CD14-positive monocyte (primary cell): ENCODE data around the gene ILDR2. TPM values are rescaled to one million over a fixed set of nuclear protein-coding genes. Genes with fewer than 3 reads are reported as not detected.

ENCODE experiments used
- DNase-seq, 3 donors: peaks; one replicate each; pipeline ENCODE4 v3.0.0-alpha.2; 2011 to 2022
- H2AFZ ChIP-seq: 2 replicates; pipeline ENCODE4 v1.6.0; 2012; ENCODE audit warnings: mild to moderate bottlenecking, low read depth, low read length, inconsistent platforms; ENCODE audit not compliant: insufficient read depth, poor library complexity, severe bottlenecking
- H3K27ac ChIP-seq, 2 donors: 1 replicate in 1 of 2; 2 replicates in 1 of 2; pipeline ENCODE4 v1.5.1; 2012 to 2013; ENCODE audit warnings: low read length in 2 of 2, control low read depth in 1 of 2, inconsistent platforms in 1 of 2, low read depth in 1 of 2, mild to moderate bottlenecking in 1 of 2
- H3K27me3 ChIP-seq, 2 donors: one replicate each; pipeline versions ENCODE4 v1.6.0 to v1.6.1; 2011 to 2013; ENCODE audit warnings: low read length in 2 of 2; ENCODE audit not compliant: control insufficient read depth in 2 of 2, insufficient read depth in 2 of 2
- H3K36me3 ChIP-seq, 2 donors: replicated peaks in 1 of 2; 1 replicate in 1 of 2; 2 replicates in 1 of 2; pipeline versions ENCODE4 v1.5.1 to v1.6.1; 2012 to 2013; ENCODE audit warnings: low read length in 2 of 2, control low read depth in 1 of 2, inconsistent platforms in 1 of 2, mild to moderate bottlenecking in 1 of 2; ENCODE audit not compliant: insufficient read depth in 2 of 2, control insufficient read depth in 1 of 2
- H3K4me1 ChIP-seq, 2 donors: 1 replicate in 1 of 2; 2 replicates in 1 of 2; pipeline versions ENCODE4 v1.5.1 to v1.6.1; 2012 to 2013; ENCODE audit warnings: low read length in 2 of 2, control low read depth in 1 of 2, inconsistent platforms in 1 of 2, mild to moderate bottlenecking in 1 of 2, moderate library complexity in 1 of 2; ENCODE audit not compliant: insufficient read depth in 2 of 2, control insufficient read depth in 1 of 2
- H3K4me2 ChIP-seq: replicated peaks from 2 replicates; pipeline ENCODE3; 2012; ENCODE audit warnings: low read length, moderate library complexity, mild to moderate bottlenecking; ENCODE audit not compliant: poor library complexity, severe bottlenecking; ENCODE audit errors: extremely low read depth
- H3K4me3 ChIP-seq, 3 experiments: fragments of 200-600 bp in 1 of 3; sonication (generic) in 1 of 3; replicated peaks in 1 of 3; 1 replicate in 2 of 3; 2 replicates in 1 of 3; pipeline ENCODE4 v1.5.1; 2011 to 2013; ENCODE audit warnings: low read length in 3 of 3, mild to moderate bottlenecking in 3 of 3, control low read depth in 2 of 3, low read depth in 2 of 3, inconsistent platforms in 1 of 3, moderate library complexity in 1 of 3
- H3K79me2 ChIP-seq: 2 replicates; pipeline ENCODE4 v1.6.0; 2012; ENCODE audit warnings: mild to moderate bottlenecking, control low read depth, inconsistent platforms, low read length, moderate library complexity; ENCODE audit not compliant: insufficient read depth
- H3K9ac ChIP-seq: 2 replicates; pipeline ENCODE4 v1.6.0; 2017; ENCODE audit warnings: low read length, mild to moderate bottlenecking; ENCODE audit not compliant: insufficient read depth, poor library complexity, severe bottlenecking
- H3K9me3 ChIP-seq, 2 donors: replicated peaks in 1 of 2; 1 replicate in 1 of 2; 2 replicates in 1 of 2; pipeline versions ENCODE4 v1.5.1 to v1.6.1; 2012 to 2013; ENCODE audit warnings: low read length in 2 of 2, control low read depth in 1 of 2; ENCODE audit not compliant: control insufficient read depth in 1 of 2, insufficient read depth in 1 of 2
- H4K20me1 ChIP-seq: 2 replicates; pipeline ENCODE4 v1.6.0; 2012; ENCODE audit warnings: mild to moderate bottlenecking, low read length, control low read depth, moderate library complexity; ENCODE audit not compliant: insufficient read depth
- H3K27ac Mint-ChIP-seq, 7 donors: one replicate each; pipeline ENCODE4 v1.8.0; 2020; ENCODE audit warnings: mild to moderate bottlenecking in 7 of 7, mixed read lengths in 7 of 7, moderate library complexity in 6 of 7, inconsistent platforms in 2 of 7
- H3K27me3 Mint-ChIP-seq, 3 donors: one replicate each; pipeline ENCODE4 v1.8.0; 2021 to 2022; ENCODE audit warnings: low read depth in 3 of 3, mild to moderate bottlenecking in 3 of 3, mixed read lengths in 3 of 3, moderate library complexity in 3 of 3, inconsistent platforms in 1 of 3
- H3K36me3 Mint-ChIP-seq, 2 donors: one replicate each; pipeline ENCODE4 v1.8.0; 2020; ENCODE audit warnings: mixed read lengths in 2 of 2, inconsistent platforms in 1 of 2, mild to moderate bottlenecking in 1 of 2
- H3K4me1 Mint-ChIP-seq: one replicate; pipeline ENCODE4 v1.8.0; 2020; ENCODE audit warnings: mild to moderate bottlenecking, mixed read lengths
- H3K4me3 Mint-ChIP-seq, 2 donors: one replicate each; pipeline ENCODE4 v1.8.0; 2020; ENCODE audit warnings: mild to moderate bottlenecking in 2 of 2, mixed read lengths in 2 of 2, moderate library complexity in 1 of 2
- H3K9me3 Mint-ChIP-seq, 7 donors: one replicate each; pipeline ENCODE4 v1.8.0; 2020 to 2022; ENCODE audit warnings: mixed read lengths in 7 of 7, mild to moderate bottlenecking in 6 of 7, moderate library complexity in 6 of 7, inconsistent platforms in 2 of 7
- CTCF ChIP-seq: fragments of 200-600 bp; IDR thresholded peaks from one replicate; pipeline ENCODE4 v1.8.0; 2022; ENCODE audit warnings: antibody characterized with exemption, mild to moderate bottlenecking
- WGBS: methylation state at CpG from one replicate; pipeline ENCODE4 v1.1.5; 2013; ENCODE audit warnings: missing lambda C conversion rate; ENCODE audit not compliant: insufficient coverage; 5-methylcytosine and 5-hydroxymethylcytosine counted together
- intact Hi-C, 2 donors: fragments of 100-400 bp; cut with micrococcal nuclease; formaldehyde crosslinking; loops; one replicate each; pipeline versions ENCODE4 v1.15.0 to v1.15.1; 2023
- polyA plus RNA-seq, 3 donors: library from polyadenylated mRNA; depleted of rRNA in 1 of 3; unstranded in 2 of 3; stranded (reverse) in 1 of 3; fragments of 300-500 nt in 2 of 3; fragments of >200 nt in 1 of 3; fragmentation: Illumina TruSeq in 2 of 3; gene quantifications; 1 replicate in 2 of 3; 2 replicates in 1 of 3; pipeline ENCODE4 v1.2.3, GENCODE V29; 2012 to 2021

The ILDR2 gene
- polyA plus RNA-seq, 3 donors = not detected

- WGBS = no CpG with 5 or more reads among the region's 2 CpGs
- Mint-ChIP-seq H3K36me3 (no peaks in the 10 kb centered on the region), H3K27me3 (no peaks in the 10 kb centered on the region)
Measured at GRCh38 chr1:167003711-167004110, 28.4 kb upstream of the ILDR2 start.

GRCh38 chr1:167002354-167002753 is 27.0 kb upstream of the ILDR2 start:
- Histone ChIP-seq H3K9me3 (peaks cover 3 to 10% of the 10 kb centered on the region in 2 donors), H3K4me3 (no peak overlapping the region), H3K36me3 (no peaks in the 10 kb centered on the region), H3K9ac (no peak overlapping the region), H3K27ac (no peak overlapping the region), H3K4me1 (no peaks in the 10 kb centered on the region), H2AFZ (no peak overlapping the region), H3K4me2 (no peak overlapping the region), H3K27me3 (no peaks in the 10 kb centered on the region), H4K20me1 (no peaks in the 10 kb centered on the region), H3K79me2 (no peaks in the 10 kb centered on the region)
- intact Hi-C loops = no loop called here
- no peak for TF ChIP-seq CTCF
- DNase-seq = no peak
- H3K36me3 Mint-ChIP-seq = no peaks in the 10 kb centered on the region
- peaks cover 2 to 10% (median 7%) of the 10 kb centered on the region in 7 donors for H3K9me3 Mint-ChIP-seq
- no CpG with 5 or more reads among the region's 2 CpGs for WGBS
- no peaks in the 10 kb centered on the region for H3K27me3 Mint-ChIP-seq
- H3K4me3 Mint-ChIP-seq = no peak overlapping the region
- no peak overlapping the region for H3K27ac Mint-ChIP-seq
- no peaks in the 10 kb centered on the region for H3K4me1 Mint-ChIP-seq

More at GRCh38 chr1:167003711-167004110, 28.4 kb upstream of the ILDR2 start:
- Histone ChIP-seq H3K4me3 (no peak overlapping the region), H2AFZ (no peak overlapping the region), H4K20me1 (no peaks in the 10 kb centered on the region), H3K4me1 (no peaks in the 10 kb centered on the region), H3K9ac (no peak overlapping the region), H3K4me2 (no peak overlapping the region), H3K9me3 (peaks cover 3 to 10% of the 10 kb centered on the region in 2 donors), H3K27ac (no peak overlapping the region), H3K36me3 (no peaks in the 10 kb centered on the region), H3K27me3 (no peaks in the 10 kb centered on the region), H3K79me2 (no peaks in the 10 kb centered on the region)
- TF ChIP-seq CTCF = no peak
- intact Hi-C loops = no loop called here
- no peak overlapping the region for H3K4me3 Mint-ChIP-seq
- no peaks in the 10 kb centered on the region for H3K4me1 Mint-ChIP-seq
- H3K27ac Mint-ChIP-seq = no peak overlapping the region
- peaks cover 2 to 10% (median 7%) of the 10 kb centered on the region in 7 donors for H3K9me3 Mint-ChIP-seq
- DNase-seq = no peak
